DOHH2 (cell line): ENCODE measurements around the gene CLDN1.
"Not testable (repeated sequence)": the region's sequence is repeated elsewhere in the genome, so short reads cannot be mapped to it uniquely, and the experiment has no call there.

Source experiments
- H3F3A ChIP-seq: fragments of 200-600 bp; sonication (generic), shearing (Covaris generic); 2 replicates; pipeline ENCODE4 v1.6.0; 2016; ENCODE audit warnings: antibody characterized with exemption, mild to moderate bottlenecking; ENCODE audit not compliant: control insufficient read depth, insufficient read depth
- H3K27ac ChIP-seq: fragments of 200-600 bp; sonication (generic); 2 replicates; pipeline ENCODE4 v1.5.1; 2014; ENCODE audit warnings: low read depth, mild to moderate bottlenecking, low read length, moderate library complexity
- H3K27me3 ChIP-seq: fragments of 200-600 bp; sonication (generic); 2 replicates; pipeline ENCODE4 v1.6.1; 2014; ENCODE audit warnings: mild to moderate bottlenecking, low read length, mixed read lengths; ENCODE audit not compliant: control insufficient read depth
- H3K36me3 ChIP-seq: fragments of 200-600 bp; sonication (generic); 2 replicates; pipeline ENCODE4 v1.6.1; 2014; ENCODE audit warnings: mild to moderate bottlenecking, low read length, moderate library complexity, mixed read lengths; ENCODE audit not compliant: control insufficient read depth
- H3K4me1 ChIP-seq: fragments of 200-600 bp; sonication (generic); 2 replicates; pipeline ENCODE4 v1.6.1; 2014; ENCODE audit warnings: mild to moderate bottlenecking, low read length, mixed read lengths; ENCODE audit not compliant: control insufficient read depth
- H3K4me2 ChIP-seq: fragments of 200-600 bp; sonication (generic); 2 replicates; pipeline ENCODE4 v1.6.0; 2014; ENCODE audit warnings: mild to moderate bottlenecking, low read length, moderate library complexity
- H3K4me3 ChIP-seq: fragments of 200-600 bp; sonication (generic); 2 replicates; pipeline ENCODE4 v1.5.1; 2014; ENCODE audit warnings: mild to moderate bottlenecking, low read length, mixed read lengths
- H3K79me2 ChIP-seq: fragments of 200-600 bp; sonication (generic); 2 replicates; pipeline ENCODE4 v1.6.1; 2014; ENCODE audit warnings: mild to moderate bottlenecking, low read length, mixed read lengths; ENCODE audit not compliant: control insufficient read depth
- H3K9me2 ChIP-seq: fragments of 200-600 bp; sonication (generic); replicated peaks from 2 replicates; pipeline ENCODE4 v1.6.1; 2014; ENCODE audit warnings: mild to moderate bottlenecking, low read length, mixed read lengths; ENCODE audit not compliant: control insufficient read depth
- H3K9me3 ChIP-seq: fragments of 200-600 bp; sonication (generic); 2 replicates; pipeline ENCODE4 v1.6.1; 2014; ENCODE audit warnings: antibody characterized with exemption, low read length, mixed read lengths; ENCODE audit not compliant: control insufficient read depth, insufficient read depth
- H4K20me1 ChIP-seq: fragments of 200-600 bp; sonication (generic); 2 replicates; pipeline ENCODE4 v1.6.0; 2014; ENCODE audit warnings: low read depth, mild to moderate bottlenecking, antibody characterized with exemption, low read length, moderate library complexity; ENCODE audit not compliant: control insufficient read depth, insufficient read depth
- EZH2phosphoT487 ChIP-seq: fragments of 200-600 bp; sonication (generic); IDR thresholded peaks from 2 replicates; pipeline ENCODE4 v1.6.1; 2017; ENCODE audit warnings: borderline replicate concordance, mild to moderate bottlenecking, antibody characterized with exemption, low read length, moderate library complexity, mixed read lengths
- TF ChIP-seq, protein P1 (sequence below): fragments of 200-600 bp; sonication (generic); IDR thresholded peaks from one replicate; pipeline ENCODE4 v1.5.1; 2014; ENCODE audit warnings: antibody characterized with exemption, mild to moderate bottlenecking, low read depth, low read length; ENCODE audit not compliant: poor library complexity, severe bottlenecking

Gene CLDN1

DNA sequence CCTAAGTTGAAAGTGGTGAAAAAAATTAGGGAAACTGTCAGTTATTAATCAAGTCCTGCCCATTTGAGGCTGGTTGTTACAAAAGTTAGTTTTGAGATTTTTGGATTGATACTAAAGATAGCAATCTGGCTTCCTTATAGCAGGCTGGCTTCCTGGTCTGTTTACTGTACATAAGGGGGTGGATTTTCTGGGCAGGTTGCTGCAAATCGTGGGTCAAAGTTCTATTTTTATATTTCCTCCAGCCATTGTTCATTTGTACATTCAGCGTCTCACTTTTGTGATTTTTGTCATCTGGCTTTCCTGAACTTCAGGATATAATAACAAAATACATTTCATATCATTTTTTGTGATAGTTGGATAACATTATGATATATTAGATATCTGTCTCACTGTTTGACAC is 49.5 kb downstream of the CLDN1 start:
- Histone ChIP-seq H3K79me2 (no peaks in the 10 kb centered on the region), H4K20me1 (no peaks in the 10 kb centered on the region), H3K36me3 (no peaks in the 10 kb centered on the region), H3K27ac (no peak overlapping the region), H3K4me1 (no peaks in the 10 kb centered on the region), H3K27me3 (no peaks in the 10 kb centered on the region), H3K9me2 (no peaks in the 10 kb centered on the region), H3F3A (no peaks in the 10 kb centered on the region), H3K9me3 (no peaks in the 10 kb centered on the region), H3K4me3 (no peak overlapping the region), H3K4me2 (no peak overlapping the region)
- no peak for TF ChIP-seq EZH2phosphoT487
- TF ChIP-seq, protein P1, sequence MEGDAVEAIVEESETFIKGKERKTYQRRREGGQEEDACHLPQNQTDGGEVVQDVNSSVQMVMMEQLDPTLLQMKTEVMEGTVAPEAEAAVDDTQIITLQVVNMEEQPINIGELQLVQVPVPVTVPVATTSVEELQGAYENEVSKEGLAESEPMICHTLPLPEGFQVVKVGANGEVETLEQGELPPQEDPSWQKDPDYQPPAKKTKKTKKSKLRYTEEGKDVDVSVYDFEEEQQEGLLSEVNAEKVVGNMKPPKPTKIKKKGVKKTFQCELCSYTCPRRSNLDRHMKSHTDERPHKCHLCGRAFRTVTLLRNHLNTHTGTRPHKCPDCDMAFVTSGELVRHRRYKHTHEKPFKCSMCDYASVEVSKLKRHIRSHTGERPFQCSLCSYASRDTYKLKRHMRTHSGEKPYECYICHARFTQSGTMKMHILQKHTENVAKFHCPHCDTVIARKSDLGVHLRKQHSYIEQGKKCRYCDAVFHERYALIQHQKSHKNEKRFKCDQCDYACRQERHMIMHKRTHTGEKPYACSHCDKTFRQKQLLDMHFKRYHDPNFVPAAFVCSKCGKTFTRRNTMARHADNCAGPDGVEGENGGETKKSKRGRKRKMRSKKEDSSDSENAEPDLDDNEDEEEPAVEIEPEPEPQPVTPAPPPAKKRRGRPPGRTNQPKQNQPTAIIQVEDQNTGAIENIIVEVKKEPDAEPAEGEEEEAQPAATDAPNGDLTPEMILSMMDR = no peak

DNA sequence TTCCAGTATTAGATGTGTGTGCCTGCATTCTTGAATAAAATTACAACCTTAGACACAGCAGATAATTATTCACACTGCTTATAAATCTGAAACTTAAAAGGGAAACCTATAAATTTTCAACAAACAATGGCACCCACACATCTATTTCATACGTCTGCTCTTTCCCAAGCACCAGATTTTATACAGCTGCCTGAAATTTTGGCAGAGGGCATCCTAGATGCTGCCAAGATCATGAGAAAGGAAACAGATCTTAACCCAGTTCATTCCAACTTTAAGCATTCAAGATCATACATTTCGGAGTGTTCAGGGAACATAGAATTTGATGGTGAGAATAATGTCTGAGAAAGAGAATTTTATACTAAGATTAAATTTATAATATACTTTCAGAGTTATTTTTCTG is 53.1 kb downstream of the CLDN1 start:
- no peak overlapping the region for H3K27ac ChIP-seq

DNA sequence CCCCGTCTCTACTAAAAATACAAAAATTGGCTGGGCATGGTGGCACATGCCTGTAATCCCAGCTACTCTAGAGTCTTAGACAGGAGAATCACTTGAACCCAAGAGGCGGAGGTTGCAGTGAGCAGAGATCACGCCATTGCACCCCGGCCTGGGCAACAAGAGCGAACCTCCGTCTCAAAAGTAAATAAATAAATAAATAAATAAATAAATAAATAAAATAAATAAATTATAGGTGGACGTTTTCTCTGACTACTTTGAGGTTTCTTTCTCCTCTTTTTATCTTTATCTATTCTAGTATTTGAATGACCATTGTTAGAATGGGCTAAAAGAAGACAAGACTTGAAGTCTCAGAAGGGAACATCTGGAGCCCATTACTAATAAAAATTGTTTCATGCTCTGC is 54.8 kb downstream of the CLDN1 start:
- H3K4me2 ChIP-seq, H3K36me3 ChIP-seq, H3K4me3 ChIP-seq, H3K27me3 ChIP-seq, H3K79me2 ChIP-seq, H3K9me2 ChIP-seq, H3K4me1 ChIP-seq, H3K9me3 ChIP-seq, H3F3A ChIP-seq, H4K20me1 ChIP-seq, H3K27ac ChIP-seq: not testable (repeated sequence)

More for the DNA sequence above, 53.1 kb downstream of the CLDN1 start:
- Histone ChIP-seq H3K9me3 (no peaks in the 10 kb centered on the region), H3K27me3 (no peaks in the 10 kb centered on the region), H3K4me2 (no peak overlapping the region), H4K20me1 (no peaks in the 10 kb centered on the region), H3K9me2 (no peaks in the 10 kb centered on the region), H3K4me1 (no peaks in the 10 kb centered on the region), H3K79me2 (no peaks in the 10 kb centered on the region), H3K4me3 (no peak overlapping the region), H3F3A (no peaks in the 10 kb centered on the region), H3K36me3 (no peaks in the 10 kb centered on the region)
- TF ChIP-seq, protein P1 = no peak
- TF ChIP-seq EZH2phosphoT487 = no peak

DNA sequence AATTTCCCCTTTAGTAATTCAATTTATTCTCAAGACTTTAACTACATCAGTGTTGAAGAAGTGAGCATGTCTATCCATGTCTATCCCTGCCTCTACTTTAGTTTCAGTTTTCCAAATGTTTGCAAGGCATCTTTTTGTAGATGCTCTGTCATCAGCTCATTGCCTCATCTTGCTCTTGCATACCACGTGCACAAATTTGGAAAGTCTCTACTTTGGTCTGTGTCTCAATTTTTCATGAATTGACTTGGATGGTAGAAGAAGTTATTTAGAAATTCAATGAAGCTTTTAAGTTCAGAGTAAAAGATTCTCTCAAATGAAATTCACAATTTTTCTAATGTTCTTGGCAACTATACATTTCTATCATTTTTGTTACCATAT is 55.3 kb downstream of the CLDN1 start:
- no peaks in the 10 kb centered on the region for H4K20me1 ChIP-seq
- no peaks in the 10 kb centered on the region for H3K4me1 ChIP-seq
- H3K36me3 ChIP-seq = no peaks in the 10 kb centered on the region
- no peak for TF ChIP-seq EZH2phosphoT487
- TF ChIP-seq, protein P1 = no peak
- no peaks in the 10 kb centered on the region for H3F3A ChIP-seq
- H3K4me2 ChIP-seq = no peak overlapping the region
- no peaks in the 10 kb centered on the region for H3K27me3 ChIP-seq
- no peak overlapping the region for H3K27ac ChIP-seq
- H3K79me2 ChIP-seq = no peaks in the 10 kb centered on the region
- no peaks in the 10 kb centered on the region for H3K9me2 ChIP-seq
- H3K9me3 ChIP-seq = no peaks in the 10 kb centered on the region
- H3K4me3 ChIP-seq = no peak overlapping the region
